K562 (cell line): ENCODE measurements around the gene ZNF691. TPM values are rescaled to one million over a fixed set of nuclear protein-coding genes. Genes with fewer than 3 reads are reported as not detected.

ENCODE experiments used
- BCL6 ChIP-seq: fragments of 250-450 bp; sonication (Bioruptor Pico); IDR thresholded peaks from 2 replicates; pipeline ENCODE4 v1.4.0; 2020
- HLTF ChIP-seq: fragments of 450-650 bp; IDR thresholded peaks from 2 replicates; pipeline ENCODE4 v1.6.1; 2016
- HNRNPH1 ChIP-seq: fragments of 200-400 bp; formaldehyde crosslinking; optimal IDR thresholded peaks from 2 replicates; pipeline ENCODE3; 2017; ENCODE audit warnings: low read depth, mild to moderate bottlenecking, low read length, moderate library complexity
- NBN ChIP-seq: fragments of 450-650 bp; IDR thresholded peaks from 2 replicates; pipeline ENCODE4 v1.6.1; 2016; ENCODE audit warnings: low read depth, mild to moderate bottlenecking
- PHB ChIP-seq: fragments of 250-450 bp; sonication (Bioruptor Pico); IDR thresholded peaks from 2 replicates; pipeline ENCODE4 v1.5.0; 2021
- PHF20 ChIP-seq: fragments of 450-650 bp; IDR thresholded peaks from 2 replicates; pipeline ENCODE4 v1.6.1; 2018; ENCODE audit not compliant: partially characterized antibody
- POLR2B ChIP-seq: fragments of 450-650 bp; IDR thresholded peaks from 2 replicates; pipeline ENCODE4 v1.6.1; 2018; ENCODE audit warnings: low read depth; ENCODE audit not compliant: partially characterized antibody
- TFE3 ChIP-seq: fragments of 450-650 bp; formaldehyde crosslinking; IDR thresholded peaks from 2 replicates; pipeline ENCODE4 v1.4.0; 2020; ENCODE audit warnings: mild to moderate bottlenecking, mixed read lengths
- USF2 ChIP-seq: sonication (generic); formaldehyde crosslinking; IDR thresholded peaks from 2 replicates; pipeline ENCODE4 v1.5.0; 2020; ENCODE audit warnings: missing genetic modification reagents
- ZNF316 ChIP-seq: fragments of 450-650 bp; IDR thresholded peaks from 2 replicates; pipeline ENCODE4 v1.6.1; 2016
- ZNF740 ChIP-seq, 3 experiments: fragments of 200-800 bp in 1 of 3; sonication (Bioruptor generic) in 1 of 3; sonication (generic) in 1 of 3; formaldehyde crosslinking in 1 of 3; IDR thresholded peaks; 2 replicates each; pipeline versions ENCODE4 v1.6.1 to v1.8.0; 2016 to 2022; ENCODE audit warnings: mild to moderate bottlenecking in 2 of 3, missing compliant biosample characterization in 2 of 3, missing genetic modification characterization in 2 of 3, missing genetic modification reagents in 1 of 3
- ZNF77 ChIP-seq: fragments of 250-450 bp; sonication (Bioruptor Pico); IDR thresholded peaks from 2 replicates; pipeline ENCODE4 v1.5.0; 2020
- polyA plus RNA-seq, 8 experiments: library from polyadenylated mRNA; depleted of rRNA in 4 of 8; stranded (reverse) in 5 of 8; unstranded in 3 of 8; fragments of >200 nt; fragmentation: Nextera tagmentation in 2 of 8; fragmentation: Illumina TruSeq in 1 of 8; extraction: Ambion mirVana in 2 of 8; extraction: Trizol in 1 of 8; gene quantifications; 2 replicates each; pipeline versions ENCODE4 v1.2.1 to v1.2.3, GENCODE V29; 2011 to 2014; ENCODE audit warnings: inconsistent platforms in 1 of 8, missing spikeins in 1 of 8
- total RNA-seq, 7 experiments: library from RNA; depleted of rRNA in 6 of 7; stranded (reverse); fragments of >200 nt in 6 of 7; fragmentation: Illumina TruSeq in 2 of 7; extraction: Trizol in 2 of 7; gene quantifications; 2 replicates each; pipeline versions ENCODE4 v1.2.1 to v1.2.3, GENCODE V29; 2011 to 2021; ENCODE audit warnings: low replicate concordance in 1 of 7
- TF ChIP-seq, protein P1 (sequence below): fragments of 250-450 bp; sonication (Bioruptor Pico); IDR thresholded peaks from 2 replicates; pipeline ENCODE4 v1.6.1; 2021; ENCODE audit warnings: mild to moderate bottlenecking
- TF ChIP-seq, protein P2 (sequence below), 2 experiments: IDR thresholded peaks in 1 of 2; conservative IDR thresholded peaks in 1 of 2; 2 replicates each; pipeline ENCODE4 v1.6.1; 2016; ENCODE audit warnings: low read depth in 2 of 2, mild to moderate bottlenecking in 1 of 2, missing compliant biosample characterization in 1 of 2, missing genetic modification characterization in 1 of 2, moderate library complexity in 1 of 2
- TF ChIP-seq, protein P3 (sequence below): sonication (generic); formaldehyde crosslinking; IDR thresholded peaks from 2 replicates; pipeline ENCODE4 v1.8.0; 2022; ENCODE audit warnings: mild to moderate bottlenecking, low read depth, missing genetic modification reagents

The ZNF691 gene
- total and polyA plus RNA-seq, 9 of the 15 experiments (the other 6 are each of a cell fraction or from before 2014, with no cell fraction given), result 10.7 to 30.4 (median 14.8) TPM

DNA sequence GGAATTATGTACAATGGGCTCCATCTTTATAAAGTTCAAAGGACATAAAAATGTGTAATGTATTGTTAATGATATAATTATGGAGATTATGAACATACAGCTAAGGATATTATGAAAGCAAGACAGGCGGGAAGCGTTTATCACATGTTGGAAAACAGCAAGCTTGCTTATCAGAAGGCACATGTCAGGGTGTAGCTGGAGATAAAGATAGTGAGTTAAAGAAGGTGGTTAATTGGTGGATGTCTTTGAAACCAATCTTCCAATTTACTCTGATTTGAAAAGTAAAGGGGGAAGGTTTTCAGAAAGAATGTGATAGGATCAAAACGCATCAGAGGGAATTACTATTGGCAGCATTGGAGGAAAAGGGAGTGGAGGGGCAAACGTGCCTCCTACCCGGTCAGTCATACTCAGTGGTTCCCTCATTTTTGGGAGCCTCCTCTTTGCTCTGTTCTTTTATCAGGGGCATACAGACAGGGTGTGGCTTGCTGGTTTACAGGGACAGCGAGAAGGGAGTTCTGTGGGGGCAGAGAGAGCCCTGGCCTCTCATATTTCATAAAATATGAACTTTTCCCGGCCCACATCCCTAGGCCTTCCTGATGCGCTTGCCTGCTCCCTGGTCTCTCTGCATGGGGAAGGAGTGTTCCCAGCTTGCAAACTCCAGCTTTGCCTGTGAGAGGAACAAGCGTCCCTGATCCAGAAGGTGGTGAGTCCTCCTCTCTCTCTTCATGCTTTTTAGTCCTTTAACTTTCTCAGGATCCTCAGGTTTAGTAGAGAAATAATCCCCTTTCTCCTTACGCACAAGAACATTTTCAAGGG lies 21.2 kb upstream of the ZNF691 start (continued):
- peak; percentile 56; the same call in 1 of the 2 replicates for TF ChIP-seq ZNF740 (CRISPR knock-in tag; IDR thresholded peaks at IDR 0.05)
- no peak for TF ChIP-seq ZNF740 (tag; IDR thresholded peaks at IDR 0.05)
- peak; percentile 89 for TF ChIP-seq HLTF
- TF ChIP-seq NBN, result peak; percentile 94
- TF ChIP-seq, protein P1, sequence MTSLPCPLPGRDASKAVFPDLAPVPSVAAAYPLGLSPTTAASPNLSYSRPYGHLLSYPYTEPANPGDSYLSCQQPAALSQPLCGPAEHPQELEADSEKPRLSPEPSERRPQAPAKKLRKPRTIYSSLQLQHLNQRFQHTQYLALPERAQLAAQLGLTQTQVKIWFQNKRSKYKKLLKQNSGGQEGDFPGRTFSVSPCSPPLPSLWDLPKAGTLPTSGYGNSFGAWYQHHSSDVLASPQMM (CRISPR knock-in tag), result no peak
- TF ChIP-seq ZNF316, result peak; percentile 82
- TF ChIP-seq ZNF77, result no peak
- no peak for TF ChIP-seq TFE3 (CRISPR knock-in tag)
- TF ChIP-seq, protein P2, sequence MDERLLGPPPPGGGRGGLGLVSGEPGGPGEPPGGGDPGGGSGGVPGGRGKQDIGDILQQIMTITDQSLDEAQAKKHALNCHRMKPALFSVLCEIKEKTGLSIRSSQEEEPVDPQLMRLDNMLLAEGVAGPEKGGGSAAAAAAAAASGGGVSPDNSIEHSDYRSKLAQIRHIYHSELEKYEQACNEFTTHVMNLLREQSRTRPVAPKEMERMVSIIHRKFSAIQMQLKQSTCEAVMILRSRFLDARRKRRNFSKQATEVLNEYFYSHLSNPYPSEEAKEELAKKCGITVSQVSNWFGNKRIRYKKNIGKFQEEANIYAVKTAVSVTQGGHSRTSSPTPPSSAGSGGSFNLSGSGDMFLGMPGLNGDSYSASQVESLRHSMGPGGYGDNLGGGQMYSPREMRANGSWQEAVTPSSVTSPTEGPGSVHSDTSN (CRISPR knock-in tag; IDR thresholded peaks at IDR 0.05; ENCODE audit: low read depth), result no peak
- TF ChIP-seq, protein P2 (tag; conservative IDR thresholded peaks at IDR 0.05; ENCODE audit: low read depth), result peak; percentile 63
- TF ChIP-seq PHF20, result no peak
- TF ChIP-seq POLR2B, result peak; percentile 35
- TF ChIP-seq USF2, result no peak
- TF ChIP-seq PHB (CRISPR knock-in tag), result no peak
- no peak for TF ChIP-seq HNRNPH1
- TF ChIP-seq, protein P3, sequence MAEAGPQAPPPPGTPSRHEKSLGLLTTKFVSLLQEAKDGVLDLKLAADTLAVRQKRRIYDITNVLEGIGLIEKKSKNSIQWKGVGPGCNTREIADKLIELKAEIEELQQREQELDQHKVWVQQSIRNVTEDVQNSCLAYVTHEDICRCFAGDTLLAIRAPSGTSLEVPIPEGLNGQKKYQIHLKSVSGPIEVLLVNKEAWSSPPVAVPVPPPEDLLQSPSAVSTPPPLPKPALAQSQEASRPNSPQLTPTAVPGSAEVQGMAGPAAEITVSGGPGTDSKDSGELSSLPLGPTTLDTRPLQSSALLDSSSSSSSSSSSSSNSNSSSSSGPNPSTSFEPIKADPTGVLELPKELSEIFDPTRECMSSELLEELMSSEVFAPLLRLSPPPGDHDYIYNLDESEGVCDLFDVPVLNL (CRISPR knock-in tag), result peak; percentile 69; the same call in 1 of the 2 replicates
- TF ChIP-seq BCL6 (CRISPR knock-in tag), result no peak
